Colonic mucosa (tissue), 4 donors: ENCODE measurements around the gene NOL11. TPM values are rescaled to one million over a fixed set of nuclear protein-coding genes. Genes with fewer than 3 reads are reported as not detected.
A peak's percentile ranks its signal among the peaks of the same experiment; 100 is the strongest.

Source experiments
- DNase-seq: peaks from one replicate; pipeline ENCODE4 v3.0.0-alpha.2; 2020
- H3K27ac ChIP-seq: fragments of 200-600 bp; one replicate; pipeline ENCODE4 v1.8.0; 2021
- H3K27me3 ChIP-seq: fragments of 200-600 bp; one replicate; pipeline ENCODE4 v1.8.0; 2021
- H3K36me3 ChIP-seq: fragments of 200-600 bp; one replicate; pipeline ENCODE4 v1.8.0; 2021
- H3K4me1 ChIP-seq: fragments of 200-600 bp; one replicate; pipeline ENCODE4 v1.8.0; 2021; ENCODE audit warnings: mild to moderate bottlenecking
- H3K4me3 ChIP-seq: fragments of 200-600 bp; one replicate; pipeline ENCODE4 v1.8.0; 2021
- H3K9ac ChIP-seq, 2 donors: one replicate each; pipeline ENCODE4 v1.7.0; 2013; ENCODE audit warnings: control low read depth in 2 of 2, low read depth in 2 of 2, low read length in 2 of 2
- H3K9me3 ChIP-seq: fragments of 200-600 bp; one replicate; pipeline ENCODE4 v1.8.0; 2021
- CTCF ChIP-seq: fragments of 200-600 bp; IDR thresholded peaks from one replicate; pipeline ENCODE4 v1.8.0; 2022; ENCODE audit warnings: antibody characterized with exemption, mild to moderate bottlenecking
- intact Hi-C: fragments of 100-400 bp; cut with DNase I; formaldehyde crosslinking; loops from one replicate; pipeline ENCODE4 v1.14.1; 2022
- total RNA-seq, 2 donors: library from RNA; stranded (reverse); fragmentation: NEBNext Ultra II Directional in 1 of 2; extraction: Animal tissue kit (Norgen Biotek cat#: 25700) in 1 of 2; gene quantifications; one replicate each; pipeline ENCODE4 v1.2.1, GENCODE V29; 2021
- donor health status: healthy.
- donor health status: DM: no; HTN: no; CAD: no.
- donor health status: DM: no; HTN: no; CAD: no.

Gene NOL11
- total RNA-seq, 2 donors from 2014 or later, result 27.8 to 43.3 TPM

DNA sequence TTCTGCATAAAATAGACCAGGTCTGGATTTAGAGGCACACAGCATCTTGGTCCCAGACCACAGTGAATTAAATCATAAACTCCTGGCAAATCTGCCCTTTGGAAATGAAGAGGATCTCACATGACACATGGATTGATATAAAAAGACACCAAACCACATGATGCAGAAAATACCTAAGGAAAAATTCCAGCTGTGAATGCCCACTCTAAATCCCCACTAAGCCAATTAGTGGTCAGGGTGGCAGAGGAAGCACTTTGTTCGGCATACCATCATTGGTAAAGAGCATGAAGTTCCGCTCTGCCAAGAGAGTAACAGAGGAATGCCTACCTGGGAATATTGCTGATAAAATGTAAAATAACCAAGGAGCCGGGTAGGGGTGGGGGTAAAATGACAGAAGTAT is 32.4 kb upstream of the NOL11 start:
- no peak overlapping the region for H3K27ac ChIP-seq
- no peak for DNase-seq
- H3K36me3 ChIP-seq, result no peaks in the 10 kb centered on the region
- intact Hi-C loops, result loop anchor here (10.0 kb wide), 1 partner anchor 211 kb away; no protein-coding TSS in a partner anchor
- H3K4me1 ChIP-seq, result no peaks in the 10 kb centered on the region
- no peak for TF ChIP-seq CTCF
- no peaks in the 10 kb centered on the region for H3K9me3 ChIP-seq
- no peak overlapping the region for H3K9ac ChIP-seq
- no peak overlapping the region for H3K4me3 ChIP-seq
- H3K27me3 ChIP-seq, result no peaks in the 10 kb centered on the region

- no peak overlapping the region for H3K4me3 ChIP-seq
- H3K36me3 ChIP-seq, result no peaks in the 10 kb centered on the region
- H3K27ac ChIP-seq, result no peak overlapping the region
- intact Hi-C loops, result loop anchor here (10.0 kb wide), 1 partner anchor 211 kb away; no protein-coding TSS in a partner anchor
- no peaks in the 10 kb centered on the region for H3K4me1 ChIP-seq
- no peaks in the 10 kb centered on the region for H3K9me3 ChIP-seq
- H3K9ac ChIP-seq, result no peak overlapping the region
- H3K27me3 ChIP-seq, result no peaks in the 10 kb centered on the region
- no peak for DNase-seq
- no peak for TF ChIP-seq CTCF
Measured at GRCh38 chr17:67686241-67686640, 31.5 kb upstream of the NOL11 start.

GRCh38 chr17:67687511-67687910 is 30.2 kb upstream of the NOL11 start:
- H3K9me3 ChIP-seq, result no peaks in the 10 kb centered on the region
- intact Hi-C loops, result loop anchor here (10.0 kb wide), 1 partner anchor 213 kb away; no protein-coding TSS in a partner anchor
- no peak overlapping the region for H3K4me3 ChIP-seq
- no peak for TF ChIP-seq CTCF
- no peak overlapping the region for H3K9ac ChIP-seq
- H3K4me1 ChIP-seq, result no peaks in the 10 kb centered on the region
- no peak for DNase-seq
- no peaks in the 10 kb centered on the region for H3K27me3 ChIP-seq
- H3K27ac ChIP-seq, result no peak overlapping the region
- no peaks in the 10 kb centered on the region for H3K36me3 ChIP-seq

DNA sequence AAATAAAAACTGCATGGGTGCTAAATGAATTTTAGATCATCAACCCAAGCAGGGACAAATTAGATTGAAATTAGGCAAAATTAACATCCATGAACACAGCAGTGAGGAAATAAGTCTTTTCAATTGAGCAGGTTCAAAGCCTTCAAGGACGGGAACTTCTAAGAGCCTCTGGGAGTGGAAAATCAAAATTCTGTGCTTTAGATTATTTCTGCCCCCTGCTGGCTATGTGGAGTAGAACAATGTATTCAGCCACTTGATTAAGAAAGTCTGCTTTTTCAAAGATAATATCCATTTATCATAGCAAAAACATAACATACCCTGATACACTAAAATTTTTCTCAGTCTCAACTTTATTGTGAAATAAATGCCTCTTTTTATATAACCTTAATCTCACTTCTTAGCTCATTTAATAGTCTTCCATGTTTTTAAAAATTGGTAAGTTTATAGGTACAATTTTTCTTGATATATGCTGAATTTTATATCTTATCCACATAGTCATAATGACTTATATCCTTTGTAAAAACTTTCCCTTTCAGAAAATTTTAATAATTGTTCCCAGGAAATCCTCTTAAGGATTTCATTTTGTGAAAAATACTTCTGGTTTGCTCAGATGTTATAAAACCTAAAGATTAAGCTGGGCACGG is 28.1 kb upstream of the NOL11 start:
- no peaks in the 10 kb centered on the region for H3K27me3 ChIP-seq
- no peaks in the 10 kb centered on the region for H3K4me1 ChIP-seq
- intact Hi-C loops, result loop anchor here (2.0 to 10.0 kb wide), 2 partner anchors 215 to 315 kb away; no protein-coding TSS in a partner anchor
- H3K36me3 ChIP-seq, result no peaks in the 10 kb centered on the region
- no peak overlapping the region for H3K4me3 ChIP-seq
- TF ChIP-seq CTCF, result peak; percentile 74
- no peaks in the 10 kb centered on the region for H3K9me3 ChIP-seq
- H3K9ac ChIP-seq, result no peak overlapping the region
- DNase-seq, result peak; percentile 64
- no peak overlapping the region for H3K27ac ChIP-seq

GRCh38 chr17:67693811-67694210 is 23.9 kb upstream of the NOL11 start:
- no peak overlapping the region for H3K9ac ChIP-seq
- no peaks in the 10 kb centered on the region for H3K36me3 ChIP-seq
- no peaks in the 10 kb centered on the region for H3K27me3 ChIP-seq
- no peaks in the 10 kb centered on the region for H3K9me3 ChIP-seq
- no peak for TF ChIP-seq CTCF
- H3K4me1 ChIP-seq, result no peaks in the 10 kb centered on the region
- intact Hi-C loops, result no loop called here
- no peak overlapping the region for H3K4me3 ChIP-seq
- H3K27ac ChIP-seq, result no peak overlapping the region
- no peak for DNase-seq
